DND-41 (cell line): ENCODE results near the gene ITIH5.

Experiments
- CTCF ChIP-seq: IDR thresholded peaks from 2 replicates; pipeline ENCODE4 v1.5.1; 2012; ENCODE audit warnings: borderline replicate concordance, low read length, moderate library complexity, mild to moderate bottlenecking; ENCODE audit not compliant: poor library complexity, severe bottlenecking; ENCODE audit errors: extremely low read depth
- EZH2 ChIP-seq: IDR thresholded peaks from 3 replicates; pipeline ENCODE4 v1.6.1; 2012; ENCODE audit warnings: borderline replicate concordance, low read depth, mild to moderate bottlenecking, moderate library complexity, low read length, inconsistent platforms; ENCODE audit not compliant: severe bottlenecking

GRCh38 chr10:7529638-7530037 is 137.1 kb downstream of the ITIH5 start:
- peak; percentile 62 for TF ChIP-seq CTCF
- no peak for TF ChIP-seq EZH2
